SIG-M5 treated with dmso at 0.1 percent for 504 hours (cell line): Measurements from ENCODE around the gene SYNGR3.
"Not testable (repeated sequence)": the region's sequence is repeated elsewhere in the genome, so short reads cannot be mapped to it uniquely, and the experiment has no call there.

Source experiments
- DNase-seq: peaks from one replicate; lab custom pipeline; 2025; ENCODE audit not compliant: unreplicated experiment; lab: John Stamatoyannopoulos, UW

Gene SYNGR3

DNA sequence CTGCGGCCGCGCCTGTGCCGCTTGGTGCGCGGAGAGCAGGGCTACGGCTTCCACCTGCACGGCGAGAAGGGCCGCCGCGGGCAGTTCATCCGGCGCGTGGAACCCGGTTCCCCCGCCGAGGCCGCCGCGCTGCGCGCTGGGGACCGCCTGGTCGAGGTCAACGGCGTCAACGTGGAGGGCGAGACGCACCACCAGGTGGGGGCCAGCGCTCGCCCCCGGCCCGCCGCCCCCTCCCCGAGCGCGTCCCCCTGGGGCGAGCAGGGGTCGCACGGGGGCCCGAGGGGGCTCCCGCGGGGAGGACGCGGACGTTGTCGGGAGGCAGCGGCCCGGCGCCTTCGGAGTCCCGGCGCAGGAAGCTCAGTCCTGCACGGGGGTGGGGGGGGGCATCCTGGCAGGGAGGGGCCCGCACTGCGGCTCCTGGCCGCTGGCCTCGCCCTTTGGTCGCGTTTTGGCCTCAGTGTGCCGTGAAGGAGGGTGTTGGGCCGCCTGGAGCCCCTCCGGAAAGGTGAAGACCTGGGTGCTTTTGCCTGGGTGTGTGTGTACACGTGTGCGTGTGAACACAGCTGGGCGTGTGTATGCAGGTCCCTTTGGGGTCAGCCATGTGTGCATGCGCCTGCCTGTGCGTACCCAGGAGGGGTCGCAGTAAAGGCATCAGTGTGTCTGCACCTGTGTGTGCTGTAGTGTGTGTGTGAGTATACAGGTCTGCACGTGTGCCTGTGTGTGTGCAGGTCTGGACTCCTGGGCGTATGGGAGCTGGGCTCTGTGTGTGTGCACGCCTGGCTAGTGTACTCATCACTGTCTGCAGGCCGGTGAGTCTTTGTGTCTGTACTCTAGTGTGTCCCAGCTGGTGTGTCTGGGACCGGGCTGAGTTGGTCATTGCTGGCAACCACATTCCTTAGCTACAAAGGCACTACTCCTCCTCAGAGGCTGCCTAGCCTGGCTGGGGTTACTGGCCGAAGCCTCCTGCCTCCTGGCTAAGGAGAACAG, 37.5 kb downstream of the SYNGR3 start:
- no peak for DNase-seq

DNA sequence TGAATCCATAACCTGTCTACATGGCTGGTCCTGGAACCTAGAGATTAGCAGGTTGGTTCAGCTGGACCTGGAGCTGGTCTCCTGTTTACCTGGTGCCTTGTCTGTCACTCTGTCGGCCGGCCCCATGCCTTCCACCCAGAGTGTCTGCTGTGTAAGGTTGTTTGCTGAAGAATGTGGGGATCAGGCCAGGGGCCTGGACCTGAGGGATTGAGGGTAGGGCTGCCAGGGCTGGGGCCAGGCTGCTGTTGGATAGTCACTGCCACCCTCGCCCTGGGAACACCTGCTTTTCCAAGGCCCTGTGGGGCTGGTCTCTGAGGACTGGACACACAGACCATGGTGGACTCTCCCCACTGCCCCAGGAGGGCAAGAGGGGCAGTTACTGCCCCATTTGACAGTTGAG, 38.4 kb downstream of the SYNGR3 start:
- no peak for DNase-seq

DNA sequence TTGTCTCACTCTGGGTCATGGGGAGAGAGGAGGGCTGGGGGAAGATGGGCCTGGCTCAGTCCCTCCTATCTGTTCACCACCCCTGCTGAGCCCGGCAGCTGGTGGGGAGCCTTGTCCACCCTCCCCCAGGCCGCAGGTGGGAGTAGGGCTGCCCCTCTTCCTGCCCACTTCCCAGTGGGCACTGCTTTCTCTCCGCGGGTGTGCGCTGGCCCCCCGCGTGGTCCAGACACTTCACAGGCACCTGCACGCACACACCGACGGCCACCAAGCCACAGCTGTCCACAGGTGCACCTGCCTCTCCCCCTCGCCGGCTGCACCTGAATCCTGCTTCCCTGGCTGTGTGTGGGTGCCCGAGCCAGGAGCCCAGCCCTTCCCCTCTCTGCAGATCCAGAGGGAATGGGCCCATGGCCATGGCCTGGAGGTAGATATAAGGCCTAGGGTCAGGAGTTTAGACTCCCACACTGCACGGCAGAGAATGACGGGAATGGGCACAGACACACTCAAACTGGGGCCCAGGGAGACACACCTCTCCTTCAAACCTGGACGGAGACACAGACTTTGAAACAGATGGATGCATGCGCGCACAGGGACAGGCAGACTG, 39.0 kb downstream of the SYNGR3 start:
- no peak for DNase-seq

GRCh38 chr16:2029350-2029749, 39.6 kb downstream of the SYNGR3 start:
- no peak for DNase-seq

DNA sequence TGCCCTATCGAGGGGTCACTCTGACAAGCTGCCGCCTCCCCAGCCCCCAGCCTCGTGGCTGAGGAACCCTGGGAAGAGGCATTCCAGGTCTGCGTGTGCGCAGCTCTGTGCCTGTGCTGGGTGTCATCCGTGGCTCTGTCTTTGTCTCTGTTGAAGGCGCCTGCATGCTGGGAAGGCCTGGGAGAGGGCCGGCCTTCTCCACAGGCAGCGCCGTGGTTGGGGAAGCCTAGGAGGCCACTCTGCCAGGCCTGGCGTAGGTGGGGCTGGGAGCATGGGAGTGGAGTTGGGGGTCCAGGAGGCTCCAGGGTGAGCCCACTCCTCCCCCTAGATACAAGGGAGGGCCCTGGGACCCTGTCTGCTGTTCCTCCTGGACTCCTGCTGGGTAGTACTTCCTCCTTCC, 40.3 kb downstream of the SYNGR3 start:
- no peak for DNase-seq

DNA sequence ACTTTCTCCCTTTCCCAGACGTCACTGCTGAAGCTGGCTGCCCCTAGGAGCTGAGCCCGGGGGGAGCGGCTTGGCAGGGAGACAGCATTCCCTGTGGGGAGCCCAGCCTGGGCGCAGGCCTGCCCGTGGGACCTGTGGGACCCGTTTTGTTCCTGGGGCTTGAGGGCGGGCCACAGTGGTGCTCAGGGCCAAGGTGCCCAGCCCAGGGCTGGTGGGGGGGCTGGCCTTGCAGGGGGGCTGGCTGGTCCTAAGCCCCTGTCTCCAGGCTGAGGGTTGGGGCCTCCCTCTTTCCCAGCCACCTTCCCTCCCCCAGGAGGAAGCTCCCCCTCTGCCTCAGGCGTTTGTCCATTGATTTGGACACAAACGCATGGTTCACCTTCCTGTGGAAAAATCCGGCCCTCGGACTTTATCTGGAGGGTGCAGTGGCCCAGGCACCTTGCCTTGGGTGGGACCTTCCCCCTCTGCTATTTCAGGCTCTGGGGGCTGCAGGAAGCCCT, 41.4 kb downstream of the SYNGR3 start:
- no peak for DNase-seq

GRCh38 chr16:2032285-2033056, 42.7 kb downstream of the SYNGR3 start:
- no peak for DNase-seq

DNA sequence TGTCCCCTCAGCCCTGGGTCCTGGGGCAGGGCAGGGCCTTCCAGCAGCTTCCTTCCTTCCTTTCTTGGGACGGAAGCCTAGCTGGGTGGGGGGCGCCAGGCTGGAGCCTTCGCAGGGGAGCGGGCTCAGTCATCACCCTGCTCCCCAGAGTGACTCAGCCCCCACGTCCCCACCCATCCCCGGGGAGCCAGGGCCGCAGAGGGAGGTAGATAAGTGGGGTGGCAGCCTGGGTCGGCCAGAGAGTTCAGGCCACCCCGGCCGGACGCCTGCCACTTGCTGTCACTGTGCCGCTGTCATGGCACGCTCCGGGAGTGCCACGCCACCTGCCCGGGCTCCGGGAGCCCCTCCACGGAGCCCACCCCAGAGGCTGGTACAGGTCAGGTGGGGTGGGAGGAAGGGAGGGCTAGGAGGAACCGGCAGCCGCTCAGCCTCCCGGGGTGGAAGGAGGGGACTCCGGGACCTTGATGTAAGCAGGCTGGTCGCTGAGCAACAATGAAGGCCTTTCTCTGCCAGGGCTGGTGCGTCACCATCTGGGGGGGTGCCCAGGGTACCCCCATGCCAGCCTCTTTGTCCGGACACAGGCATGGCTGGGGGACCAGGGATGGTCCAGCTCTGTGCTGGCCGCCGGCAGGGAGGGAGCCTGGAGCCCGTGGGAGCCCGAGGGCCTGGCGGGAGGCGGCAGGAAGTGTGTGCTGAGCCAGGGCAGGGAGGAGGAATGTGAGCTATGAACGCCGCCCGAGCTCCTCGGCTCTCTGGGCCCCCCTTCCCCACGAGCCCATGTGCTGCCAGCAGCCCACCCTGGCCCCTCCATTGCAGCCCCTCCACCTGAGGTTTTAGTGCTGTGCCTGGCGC, 43.5 kb downstream of the SYNGR3 start:
- no peak for DNase-seq

- DNase-seq: not testable (repeated sequence)
These were observed 44.3 kb downstream of the SYNGR3 start for GRCh38 chr16:2033909-2034695.

- DNase-seq: no peak
These were observed 45.1 kb downstream of the SYNGR3 start for GRCh38 chr16:2034696-2035430.

DNA sequence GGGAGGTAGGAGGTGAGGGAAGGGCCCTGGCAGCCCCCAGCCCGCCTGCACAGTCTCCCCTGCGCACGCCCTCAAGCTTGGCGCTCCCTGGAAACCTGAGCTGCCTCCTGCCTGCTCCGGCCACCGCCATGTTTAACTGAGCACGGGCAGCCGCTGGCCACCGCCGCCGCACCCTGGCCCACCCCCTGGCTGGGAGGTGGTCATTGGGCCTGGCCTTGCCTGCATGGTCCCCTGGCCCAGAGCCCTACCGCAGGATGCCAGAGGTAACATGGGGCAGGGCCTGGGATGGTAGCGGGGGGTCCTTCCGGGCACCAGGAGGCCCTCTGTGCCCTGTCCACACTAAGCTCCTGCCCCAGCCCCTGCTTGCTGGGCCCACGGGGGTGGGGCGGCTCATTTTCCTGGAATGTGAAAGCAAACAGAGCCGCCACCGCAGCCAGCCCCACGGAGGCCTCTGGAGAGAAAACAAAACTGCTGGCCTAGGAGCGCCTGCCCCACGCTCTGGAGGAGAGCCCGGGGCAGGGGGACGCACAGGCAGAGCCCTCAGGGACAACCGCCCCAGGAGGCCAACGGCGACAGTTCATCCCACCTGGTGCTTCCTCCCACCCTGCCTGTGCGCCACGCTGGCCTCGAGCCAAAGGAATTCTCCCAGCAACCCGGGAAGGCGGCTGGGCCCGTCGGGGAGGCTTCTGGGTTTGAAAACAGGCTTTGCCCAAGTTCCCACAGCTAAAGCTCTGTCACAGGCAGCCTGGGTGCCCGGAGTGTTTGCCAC, 45.8 kb downstream of the SYNGR3 start:
- DNase-seq: no peak

DNA sequence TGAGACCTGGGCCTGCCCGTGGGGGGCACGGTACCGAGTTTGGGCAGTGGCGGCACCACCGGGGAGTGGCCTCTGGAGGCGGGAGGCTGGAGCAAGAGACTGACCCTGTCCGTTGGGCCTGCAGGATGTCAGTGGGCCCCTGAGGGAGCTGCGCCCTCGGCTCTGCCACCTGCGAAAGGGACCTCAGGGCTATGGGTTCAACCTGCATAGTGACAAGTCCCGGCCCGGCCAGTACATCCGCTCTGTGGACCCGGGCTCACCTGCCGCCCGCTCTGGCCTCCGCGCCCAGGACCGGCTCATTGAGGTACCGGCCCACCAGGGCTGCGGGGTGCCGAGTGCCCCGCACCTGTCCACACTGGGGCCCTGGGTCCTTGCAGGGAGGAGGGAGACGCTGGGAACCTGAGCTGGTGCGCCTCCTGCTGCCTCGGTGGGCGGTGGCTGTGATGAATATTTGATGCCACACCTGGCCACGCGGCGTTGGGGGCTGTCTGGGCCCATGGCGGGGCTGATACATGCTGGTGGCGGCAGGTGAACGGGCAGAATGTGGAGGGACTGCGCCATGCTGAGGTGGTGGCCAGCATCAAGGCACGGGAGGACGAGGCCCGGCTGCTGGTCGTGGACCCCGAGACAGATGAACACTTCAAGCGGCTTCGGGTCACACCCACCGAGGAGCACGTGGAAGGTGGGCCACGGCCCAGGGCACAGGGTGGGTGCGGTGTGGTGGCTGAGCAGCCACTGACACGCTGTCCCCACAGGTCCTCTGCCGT, 46.6 kb downstream of the SYNGR3 start:
- no peak for DNase-seq

DNA sequence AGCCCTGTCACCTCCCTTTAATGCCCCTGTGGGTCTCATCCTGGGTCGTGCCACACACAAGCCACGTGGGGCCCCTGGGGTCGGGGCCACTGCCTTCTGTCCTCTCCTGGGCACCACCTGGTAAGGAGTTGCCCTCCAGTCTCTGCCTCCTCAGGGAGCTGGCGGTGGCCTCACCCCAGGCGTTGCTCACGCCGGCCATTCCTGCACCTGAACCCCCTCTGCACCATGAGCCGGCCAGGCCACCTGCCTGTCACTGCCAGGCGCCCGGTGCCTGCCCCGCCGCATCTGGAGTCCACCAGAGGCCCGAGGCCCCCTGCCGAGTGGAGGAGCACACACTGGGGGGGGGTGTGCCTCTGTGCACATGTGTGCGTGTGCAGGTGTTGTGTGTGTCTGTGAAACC, 47.3 kb downstream of the SYNGR3 start:
- no peak for DNase-seq

GRCh38 chr16:2037647-2038381, 48.0 kb downstream of the SYNGR3 start:
- no peak for DNase-seq

GRCh38 chr16:2038382-2039231, 48.8 kb downstream of the SYNGR3 start:
- DNase-seq: no peak
